HTERT RPE-1 (cell line): ENCODE results near the gene RMDN3.

Source experiments
- in situ Hi-C: fragments of 300-500 bp; cut with MboI; formaldehyde crosslinking; loops from 4 replicates; pipeline ENCODE4 v1.14.3; 2020; ENCODE audit warnings: low sequenced_read_pairs

RMDN3 gene

GRCh38 chr15:40694688-40695468 lies 60.2 kb downstream of the RMDN3 start, which contains the start of gene RAD51:
Gene RAD51, plus strand, starts transcription at chr15:40695174. Its CDS starts 3,585 bp downstream, at chr15:40698759.
- in situ Hi-C loops: no loop called here

- in situ Hi-C loops: no loop called here
Measured at GRCh38 chr15:40693904-40694687, 61.0 kb downstream of the RMDN3 start.

GRCh38 chr15:40691737-40692136 lies 63.3 kb downstream of the RMDN3 start:
- in situ Hi-C loops: no loop called here

DNA sequence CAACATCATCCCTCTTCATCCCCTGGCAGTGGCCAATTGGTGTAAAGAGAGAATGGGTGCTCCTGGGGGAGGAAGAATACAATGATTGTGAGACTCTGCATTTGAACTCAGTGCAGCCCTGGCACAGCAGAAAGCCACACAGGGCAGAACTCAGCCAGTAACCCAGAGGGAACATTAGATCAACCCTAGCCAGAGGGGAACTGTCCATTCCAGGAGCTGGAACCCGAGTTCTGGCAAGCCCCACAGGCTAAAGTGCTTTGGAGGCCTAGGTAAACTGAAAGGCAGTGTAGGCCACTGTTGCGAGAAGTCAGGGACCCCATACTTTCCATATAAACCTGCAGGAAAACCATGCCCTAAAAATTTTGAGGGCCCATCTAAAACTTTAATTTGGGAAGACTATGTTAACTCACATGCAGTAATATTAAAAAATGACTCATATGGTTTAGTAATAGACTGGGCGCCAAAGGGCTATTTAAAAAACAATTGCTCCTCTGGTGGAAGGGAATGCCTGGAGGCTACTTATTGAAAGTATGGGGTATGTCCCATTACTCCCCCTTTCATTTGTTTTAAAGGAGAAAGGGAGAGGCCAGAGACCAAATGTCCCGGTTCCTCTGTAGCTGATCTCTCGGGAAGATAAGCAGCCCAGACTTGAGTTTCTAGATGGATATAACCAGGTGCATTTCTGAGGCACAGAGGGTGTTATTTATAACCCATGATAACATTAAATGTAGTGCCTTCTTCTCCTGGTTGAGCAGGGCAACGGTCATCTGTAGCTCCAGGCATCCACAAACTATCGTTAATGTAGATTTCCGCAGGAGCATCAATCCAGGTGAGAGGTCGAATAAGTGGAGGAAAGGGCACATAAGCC lies 65.9 kb downstream of the RMDN3 start:
- in situ Hi-C loops: no loop called here
